Measurements from ENCODE around the gene ARHGAP27.

ARHGAP27 gene

DNA sequence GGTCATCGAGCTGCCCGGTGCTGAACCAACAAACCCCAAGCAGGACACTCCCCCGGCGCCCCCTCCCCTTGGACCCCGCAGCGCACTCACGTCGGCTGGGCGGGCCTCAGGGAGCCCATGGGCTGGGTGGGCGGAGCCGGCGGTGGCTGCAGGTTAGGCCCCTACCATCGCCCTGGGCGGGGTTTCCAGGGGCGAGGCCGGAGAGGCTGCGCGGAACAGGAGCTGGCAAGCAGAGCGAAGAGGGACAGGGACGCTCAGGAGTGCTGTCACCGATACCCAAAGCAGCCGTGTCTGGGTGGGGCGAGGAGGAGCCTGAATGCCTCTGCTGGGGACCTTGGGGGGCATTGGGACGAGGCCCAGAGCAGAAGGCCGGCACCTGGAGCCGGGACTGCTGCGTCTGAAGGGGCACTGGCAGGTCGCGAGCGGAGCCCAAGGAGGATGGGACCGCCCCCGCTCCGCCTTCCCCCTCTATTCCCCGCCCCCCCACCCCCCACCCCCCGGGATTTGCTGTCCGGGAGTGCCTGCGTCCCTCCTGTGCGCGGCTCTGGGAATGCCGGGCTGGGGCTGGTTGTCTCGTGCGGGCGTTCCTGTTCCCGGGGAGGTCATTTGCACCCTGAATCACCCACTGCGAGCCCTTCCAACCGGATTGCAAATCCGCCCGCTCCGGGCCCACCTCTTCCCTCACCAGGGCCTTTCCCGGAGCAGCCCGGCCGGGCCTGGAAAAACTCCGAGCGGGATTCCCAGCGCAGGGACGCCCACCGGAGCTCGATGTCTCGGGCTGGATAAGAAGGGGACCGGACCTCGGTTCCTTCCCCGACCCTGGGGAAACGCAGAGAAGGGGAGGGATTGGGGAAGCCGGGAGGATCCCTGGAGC is 902 bp downstream of the ARHGAP27 start:
- intact Hi-C loops (cut with DNase I): no loop called here
- peak in 5 of 10 donors; percentile 29 to 89 (median 80) for DNase-seq

GRCh38 chr17:45430738-45431530 is 1.7 kb downstream of the ARHGAP27 start:
- intact Hi-C loops (cut with DNase I): no loop called here
- DNase-seq: peak in 3 of 10 donors; percentile 30 to 77 (median 53)

GRCh38 chr17:45430006-45430737 is 2.5 kb downstream of the ARHGAP27 start:
- intact Hi-C loops (cut with DNase I): no loop called here
- DNase-seq: peak in 3 of 10 donors; percentile 50 to 86 (median 84)

- DNase-seq: peak in 3 of 10 donors; percentile 66 to 78 (median 73)
- intact Hi-C loops (cut with DNase I): no loop called here
Observed at GRCh38 chr17:45429339-45430005, 3.2 kb downstream of the ARHGAP27 start.

DNA sequence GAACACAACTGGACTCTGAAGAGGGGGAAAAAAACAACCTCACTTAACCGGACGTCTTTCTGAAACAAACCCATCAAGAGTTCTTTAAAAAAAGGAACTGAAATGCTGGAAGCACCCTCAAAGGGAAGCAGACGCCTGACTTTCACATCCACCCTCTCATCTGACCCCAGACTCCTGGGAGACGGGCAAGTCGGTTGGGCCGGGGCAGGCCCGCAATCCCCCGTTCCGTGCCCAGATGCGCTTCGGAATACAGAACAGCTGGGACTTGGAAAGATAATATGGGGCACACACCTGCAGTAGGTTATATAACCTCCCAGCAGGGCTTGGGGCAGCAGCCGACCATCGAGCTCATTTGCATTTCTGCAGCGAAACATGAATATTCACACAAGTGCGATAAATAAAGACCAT is 3.7 kb downstream of the ARHGAP27 start:
- DNase-seq: peak in 5 of 10 donors; percentile 21 to 87 (median 81)
- intact Hi-C loops (cut with DNase I): no loop called here

DNA sequence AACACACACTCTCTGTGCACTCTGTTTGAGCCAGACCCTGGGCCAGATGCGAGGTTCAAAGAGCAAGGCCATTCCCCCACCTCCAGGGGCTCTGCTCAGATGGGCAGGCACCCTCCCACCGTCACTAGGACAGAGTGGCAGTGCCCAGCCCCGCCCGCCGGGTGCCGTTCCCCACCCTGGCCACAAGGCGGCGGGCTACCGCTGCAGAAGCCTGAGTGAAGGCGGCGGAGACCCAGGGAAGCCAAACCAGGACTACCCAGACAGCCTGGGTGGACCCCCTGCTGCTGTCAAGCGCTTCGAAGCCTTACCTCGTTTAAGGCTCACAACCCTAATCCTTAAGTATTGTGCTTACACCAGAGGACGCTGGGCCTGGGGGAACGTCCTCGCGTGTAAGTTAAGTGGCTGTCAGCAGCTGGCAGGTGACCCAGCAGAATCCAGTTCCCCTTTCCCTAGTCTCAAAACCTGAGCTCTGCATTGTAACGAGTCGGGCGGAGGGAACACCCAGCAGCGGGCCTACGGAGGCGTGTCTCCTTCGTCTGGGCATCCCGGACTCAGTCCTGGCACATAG is 4.5 kb downstream of the ARHGAP27 start:
- intact Hi-C loops (cut with DNase I): no loop called here
- DNase-seq: peak; percentile 49 to 96 (median 78)

DNA sequence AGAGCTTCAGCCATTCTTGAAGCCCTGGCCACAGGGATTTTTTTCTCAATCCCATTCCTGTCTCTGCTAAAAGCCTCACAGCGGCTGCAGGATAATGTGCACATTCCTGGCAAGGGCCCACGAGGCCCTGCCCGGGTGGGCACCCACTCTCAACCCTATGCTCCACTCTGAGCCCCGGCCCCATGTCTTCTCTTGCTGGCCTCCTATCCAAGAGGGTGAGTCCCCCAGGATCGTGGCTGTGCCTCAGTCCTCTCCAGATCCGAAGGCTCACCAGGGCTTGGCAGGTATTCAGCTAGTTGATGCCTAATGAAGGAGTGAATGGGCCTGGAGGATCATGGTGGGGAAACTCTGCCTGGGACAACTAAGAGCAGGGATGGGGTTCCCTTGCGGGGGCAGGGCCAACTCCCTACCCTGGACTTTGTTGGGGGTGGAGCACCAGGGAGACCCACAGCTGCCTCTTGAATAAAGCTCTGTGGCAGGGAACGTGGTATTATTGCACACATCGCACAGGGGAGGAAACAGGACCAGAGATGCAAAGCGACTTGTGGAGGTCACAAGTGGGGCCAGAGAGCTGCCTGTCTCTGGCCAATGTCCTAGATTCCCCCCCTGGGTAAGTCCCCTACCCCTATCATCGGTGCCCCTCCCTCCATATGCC is 5.4 kb downstream of the ARHGAP27 start:
- peak in 2 of 10 donors; percentile 45 to 81 for DNase-seq
- intact Hi-C loops (cut with DNase I): no loop called here

GRCh38 chr17:45426561-45426960 is 6.1 kb downstream of the ARHGAP27 start:
- peak in 2 of 10 donors; percentile 16 to 27 for DNase-seq
- intact Hi-C loops (cut with DNase I): no loop called here

- intact Hi-C loops (cut with DNase I): no loop called here
- DNase-seq: peak in 3 of 10 donors; percentile 22 to 67 (median 52)
Observed at GRCh38 chr17:45425984-45426413, 6.7 kb downstream of the ARHGAP27 start.

DNA sequence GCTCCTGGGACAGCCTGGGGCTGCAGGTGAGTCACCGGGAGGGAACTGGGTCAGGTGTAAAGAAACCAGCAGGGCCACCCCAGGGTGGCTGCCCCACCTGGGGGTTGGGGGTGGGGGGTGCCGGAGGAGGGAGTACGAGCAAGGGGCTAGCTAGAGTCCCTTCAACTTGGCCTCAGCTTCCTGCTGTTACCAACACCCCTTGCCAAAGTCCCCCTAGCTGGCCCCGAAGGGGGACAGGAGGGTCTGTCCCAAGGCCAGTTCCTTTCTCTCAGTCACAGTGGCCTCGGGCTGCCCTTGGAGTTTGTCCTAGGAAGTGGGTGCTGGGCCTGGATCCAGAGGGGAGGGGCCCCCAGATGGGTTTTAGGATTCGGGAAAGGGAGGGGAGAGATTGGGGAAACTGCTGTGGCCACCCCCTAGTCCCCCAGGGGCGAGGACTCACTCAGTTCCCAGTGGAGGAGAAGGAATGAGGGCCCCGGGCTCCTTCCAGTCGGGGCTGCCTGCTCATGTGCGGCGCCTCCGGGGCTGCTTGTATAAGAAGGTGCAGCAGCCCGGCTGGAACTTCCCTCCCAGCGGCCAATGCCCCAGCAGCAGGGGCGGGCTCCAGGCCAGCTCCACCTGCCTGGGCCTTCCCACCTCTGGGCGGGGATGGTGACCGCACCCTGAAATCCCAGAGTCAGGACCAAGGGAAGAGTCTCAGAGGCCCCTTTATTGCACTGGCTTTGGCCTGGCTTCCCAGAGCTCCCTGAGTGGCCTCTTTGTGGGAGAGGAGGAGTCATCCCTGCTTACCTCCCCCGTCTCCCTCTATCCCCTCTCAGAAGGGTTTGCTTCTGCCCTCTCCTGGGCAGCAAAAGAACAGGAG is 7.3 kb downstream of the ARHGAP27 start:
- intact Hi-C loops (cut with DNase I): no loop called here
- DNase-seq: peak in 3 of 10 donors; percentile 67 to 79 (median 72)

- DNase-seq: peak in 2 of 10 donors; percentile 30 to 46
- intact Hi-C loops (cut with DNase I): no loop called here
Observed at GRCh38 chr17:45424769-45425124, 7.9 kb downstream of the ARHGAP27 start.

- intact Hi-C loops (cut with DNase I): no loop called here
- peak in 2 of 10 donors; percentile 8 to 71 for DNase-seq
Observed at GRCh38 chr17:45423975-45424335, 8.7 kb downstream of the ARHGAP27 start.

DNA sequence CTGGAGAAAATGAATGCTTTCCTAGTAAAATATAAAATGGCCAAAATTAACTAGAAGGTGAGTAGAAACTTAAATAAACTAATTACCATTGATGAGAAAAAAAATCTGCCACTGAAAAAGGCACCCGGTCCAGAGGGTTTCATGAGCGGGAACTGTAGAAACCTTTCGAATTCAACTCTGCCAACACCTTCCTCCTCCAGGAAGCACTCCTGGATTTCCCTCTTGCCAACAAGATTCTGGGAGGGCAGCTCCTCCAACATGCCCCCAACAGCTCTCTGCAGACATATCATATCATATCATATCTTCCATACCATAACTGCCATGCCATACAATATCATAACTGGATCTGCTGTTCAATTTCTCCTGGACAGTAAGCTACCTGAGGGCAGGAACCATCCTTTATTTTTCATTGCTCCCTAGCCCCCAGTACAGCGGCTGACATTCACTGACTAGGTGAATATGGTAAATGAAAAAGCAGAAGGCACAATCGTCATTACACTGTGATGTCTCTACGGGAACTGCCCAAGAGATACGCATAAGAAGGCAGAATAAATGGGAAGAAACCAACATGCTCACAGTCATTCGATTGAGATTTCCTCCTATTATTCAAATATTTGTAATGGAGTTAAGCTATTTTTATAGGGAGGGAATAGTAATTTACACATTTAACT is 9.2 kb downstream of the ARHGAP27 start:
- intact Hi-C loops (cut with DNase I): no loop called here
- peak in 1 of 10 donors; percentile 1 for DNase-seq

DNA sequence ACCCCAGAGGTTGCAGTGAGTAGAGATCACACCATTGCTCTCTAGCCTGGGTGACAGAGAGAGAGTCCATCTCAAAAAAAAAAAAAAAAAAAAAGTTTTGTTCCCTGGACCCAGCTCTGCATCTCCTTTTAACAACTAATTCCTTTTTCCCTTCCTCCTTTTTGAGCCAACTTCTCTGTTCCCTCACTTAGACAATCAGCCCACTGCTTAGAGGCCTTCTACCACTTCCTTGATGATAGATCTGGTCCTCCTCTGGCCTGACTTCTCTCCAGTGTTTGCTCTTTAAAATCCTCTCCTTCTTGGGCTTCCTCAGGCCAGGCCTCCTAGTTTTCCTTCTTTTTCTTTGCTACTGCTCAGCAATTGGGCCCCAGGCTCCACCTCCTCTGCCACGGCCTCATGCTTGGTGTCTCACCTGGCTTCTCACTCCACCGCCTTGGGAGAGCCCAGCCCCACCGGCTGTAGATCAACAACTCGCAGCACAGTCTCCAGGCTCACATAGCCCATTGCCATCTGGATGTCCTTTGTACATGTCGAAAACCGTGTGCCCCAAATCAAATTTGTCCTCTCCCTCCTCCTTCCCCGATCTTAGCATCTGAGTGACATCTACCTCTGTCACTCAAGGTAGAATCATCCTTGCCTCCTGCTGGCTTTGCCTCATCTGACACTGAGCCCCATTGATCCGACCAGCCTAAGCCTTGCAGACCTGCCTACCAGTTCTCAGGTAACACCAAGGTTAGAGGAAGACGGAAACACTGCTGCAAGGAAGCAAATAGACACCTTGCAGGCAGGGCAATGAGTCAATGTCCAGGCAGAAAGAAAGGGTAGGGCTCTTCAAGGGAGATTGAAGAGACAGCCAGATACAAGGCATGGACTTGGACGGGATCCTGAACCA is 17.4 kb downstream of the ARHGAP27 start:
- DNase-seq: peak in 1 of 10 donors; percentile 65
- intact Hi-C loops (cut with DNase I): no loop called here

DNA sequence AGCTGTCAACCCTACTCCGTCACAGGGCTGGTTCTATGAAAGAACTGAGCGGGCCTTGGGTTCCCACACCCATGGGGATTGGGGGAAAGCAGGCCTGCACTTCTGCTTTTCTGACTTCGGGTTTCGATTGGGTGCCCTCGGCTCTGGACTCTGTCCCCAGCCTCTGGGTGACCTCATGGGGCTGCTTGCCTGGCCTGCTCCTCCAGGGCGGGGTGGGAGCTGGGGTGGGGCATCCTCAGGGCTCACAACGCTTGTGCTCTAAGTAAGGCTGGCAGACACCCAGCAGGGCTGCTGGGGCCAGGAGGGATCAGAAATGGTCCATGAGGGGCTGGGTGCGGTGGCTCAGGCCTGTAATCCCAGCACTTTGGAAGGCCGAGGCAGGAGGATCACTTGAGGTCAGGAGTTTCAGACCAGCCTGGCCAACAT is 19.2 kb downstream of the ARHGAP27 start:
- DNase-seq: peak in 2 of 10 donors; percentile 23 to 87
- intact Hi-C loops (cut with DNase I): no loop called here

DNA sequence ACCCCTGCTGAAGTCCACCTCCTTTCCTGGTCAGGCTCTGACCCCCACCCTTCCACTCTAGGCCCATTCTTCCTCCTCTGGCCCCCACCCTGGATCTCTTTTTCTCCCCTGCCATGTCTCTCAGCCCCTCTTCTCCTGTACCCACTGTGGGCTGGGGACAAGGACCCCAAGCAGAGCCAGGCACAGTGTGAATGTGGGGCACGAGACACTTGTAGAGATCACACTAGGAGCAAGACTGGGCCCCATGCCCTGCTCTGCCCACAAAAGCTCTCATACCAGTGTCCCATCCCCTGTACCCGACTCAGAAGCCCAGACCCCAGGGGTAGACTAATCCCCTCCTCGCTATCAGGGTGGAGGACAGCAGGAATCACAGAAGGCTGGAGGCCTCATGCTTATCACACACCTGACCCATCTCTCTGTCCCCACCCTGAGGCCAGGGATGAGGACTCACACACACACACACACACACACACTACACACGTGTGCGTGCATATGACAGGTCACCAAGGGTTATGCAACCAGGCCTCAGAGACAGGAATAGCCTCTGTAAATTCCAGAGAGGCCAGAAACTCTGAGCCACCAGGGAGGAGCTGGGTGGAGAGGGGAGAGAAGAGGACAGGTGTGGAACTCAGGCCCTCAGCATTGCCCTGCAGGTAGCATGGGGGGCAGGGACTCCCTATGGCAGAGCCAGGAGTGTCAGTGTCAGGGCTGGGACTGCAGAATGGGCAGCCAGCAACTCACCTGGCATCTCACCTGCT is 21.1 kb downstream of the ARHGAP27 start:
- intact Hi-C loops (cut with DNase I): no loop called here
- DNase-seq: peak in 1 of 10 donors; percentile 63
